HG03354 (cell line): Measurements from ENCODE around the gene TNRC6B.

Source experiments
- ATAC-seq: cut with Tn5 transposase; IDR thresholded peaks from one replicate; pipeline ENCODE4 v1.9.1; 2021; ENCODE audit warnings: mild to moderate bottlenecking; ENCODE audit not compliant: unreplicated experiment, poor library complexity, severe bottlenecking

The TNRC6B gene

DNA sequence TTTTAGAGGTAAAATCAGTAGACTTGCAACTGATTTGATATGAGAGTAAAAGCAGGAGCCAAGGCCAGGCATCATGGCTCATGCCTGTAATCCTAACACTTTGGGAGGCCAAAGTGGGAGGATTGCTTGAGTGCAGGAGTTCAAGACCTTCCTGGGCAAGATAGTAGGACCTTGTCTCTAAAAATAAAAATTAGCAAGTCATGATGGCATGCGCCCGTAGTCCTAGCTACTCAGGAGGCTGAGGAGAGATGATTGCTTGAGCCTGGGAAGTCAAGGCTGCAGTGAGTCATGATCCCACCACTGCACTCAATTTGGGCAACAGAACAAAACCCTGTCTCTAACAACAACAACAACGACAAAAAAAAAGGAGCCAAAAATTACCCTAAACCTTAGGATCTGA is 206.2 kb downstream of the TNRC6B start:
- ATAC-seq = no peak

GRCh38 chr22:40385036-40385782 is 207.5 kb downstream of the TNRC6B start:
- ATAC-seq = no peak
